DLD1 (cell line): Measurements from ENCODE around the gene NEK1.
"Not testable (repeated sequence)": the region's sequence is repeated elsewhere in the genome, so short reads cannot be mapped to it uniquely, and the experiment has no call there.

Source experiments
- in situ Hi-C: cut with HindIII; loops from 2 replicates; pipeline ENCODE4 v1.10.0; 2017; ENCODE audit warnings: low sequenced_read_pairs

NEK1 gene

GRCh38 chr4:169499907-169500306 lies 112.5 kb downstream of the NEK1 start:
- in situ Hi-C loops: not testable (repeated sequence)

- in situ Hi-C loops: not testable (repeated sequence)
These were observed 118.1 kb downstream of the NEK1 start for GRCh38 chr4:169494234-169494633.

- in situ Hi-C loops: no loop called here
These were observed 119.2 kb downstream of the NEK1 start for GRCh38 chr4:169493164-169493524.

- in situ Hi-C loops: no loop called here
These were observed 119.8 kb downstream of the NEK1 start for GRCh38 chr4:169492436-169493163.

- in situ Hi-C loops: no loop called here
These were observed 121.2 kb downstream of the NEK1 start for GRCh38 chr4:169491211-169491610.

- in situ Hi-C loops: loop anchor here (10.0 kb wide), 1 partner anchor 465 kb away; no protein-coding TSS in a partner anchor
These were observed 123.1 kb downstream of the NEK1 start for GRCh38 chr4:169489306-169489705.

GRCh38 chr4:169485791-169486742 lies 126.3 kb downstream of the NEK1 start:
- in situ Hi-C loops: loop anchor here (10.0 kb wide), 1 partner anchor 461 kb away; no protein-coding TSS in a partner anchor

- in situ Hi-C loops: loop anchor here (10.0 kb wide), 1 partner anchor 460 kb away; no protein-coding TSS in a partner anchor
These were observed 127.3 kb downstream of the NEK1 start for GRCh38 chr4:169485086-169485485.

- in situ Hi-C loops: loop anchor here (10.0 kb wide), 1 partner anchor 460 kb away; no protein-coding TSS in a partner anchor
These were observed 127.9 kb downstream of the NEK1 start for GRCh38 chr4:169484485-169484884.

- in situ Hi-C loops: no loop called here
These were observed 148.3 kb downstream of the NEK1 start for GRCh38 chr4:169464080-169464479.

GRCh38 chr4:169460081-169460480 lies 152.3 kb downstream of the NEK1 start:
- in situ Hi-C loops: no loop called here

- in situ Hi-C loops: no loop called here
These were observed 153.8 kb downstream of the NEK1 start for GRCh38 chr4:169458575-169458974.

GRCh38 chr4:169452644-169453043 lies 159.7 kb downstream of the NEK1 start:
- in situ Hi-C loops: not testable (repeated sequence)

- in situ Hi-C loops: not testable (repeated sequence)
These were observed 163.4 kb downstream of the NEK1 start for GRCh38 chr4:169448935-169449334.

GRCh38 chr4:169446824-169447223 lies 165.6 kb downstream of the NEK1 start:
- in situ Hi-C loops: no loop called here

- in situ Hi-C loops: no loop called here
These were observed 168.6 kb downstream of the NEK1 start for GRCh38 chr4:169443748-169444147.

- in situ Hi-C loops: no loop called here
These were observed 171.9 kb downstream of the NEK1 start for GRCh38 chr4:169440446-169440845.

GRCh38 chr4:169439244-169439643 lies 173.1 kb downstream of the NEK1 start:
- in situ Hi-C loops: loop anchor here (10.0 kb wide), 1 partner anchor 84 kb away; no protein-coding TSS in a partner anchor

GRCh38 chr4:169438057-169438480 lies 174.3 kb downstream of the NEK1 start:
- in situ Hi-C loops: loop anchor here (10.0 kb wide), 1 partner anchor 83 kb away; no protein-coding TSS in a partner anchor

- in situ Hi-C loops: loop anchor here (10.0 kb wide), 1 partner anchor 83 kb away; no protein-coding TSS in a partner anchor
These were observed 174.9 kb downstream of the NEK1 start for GRCh38 chr4:169437299-169438047.
